Colonic mucosa (tissue), 4 donors: ENCODE measurements around the gene RC3H1. TPM values are rescaled to one million over a fixed set of nuclear protein-coding genes. Genes with fewer than 3 reads are reported as not detected.

Experiments
- DNase-seq: peaks from one replicate; pipeline ENCODE4 v3.0.0-alpha.2; 2020
- H3K27ac ChIP-seq: fragments of 200-600 bp; one replicate; pipeline ENCODE4 v1.8.0; 2021
- H3K27me3 ChIP-seq: fragments of 200-600 bp; one replicate; pipeline ENCODE4 v1.8.0; 2021
- H3K36me3 ChIP-seq: fragments of 200-600 bp; one replicate; pipeline ENCODE4 v1.8.0; 2021
- H3K4me1 ChIP-seq: fragments of 200-600 bp; one replicate; pipeline ENCODE4 v1.8.0; 2021; ENCODE audit warnings: mild to moderate bottlenecking
- H3K4me3 ChIP-seq: fragments of 200-600 bp; one replicate; pipeline ENCODE4 v1.8.0; 2021
- H3K9ac ChIP-seq, 2 donors: one replicate each; pipeline ENCODE4 v1.7.0; 2013; ENCODE audit warnings: control low read depth in 2 of 2, low read depth in 2 of 2, low read length in 2 of 2
- H3K9me3 ChIP-seq: fragments of 200-600 bp; one replicate; pipeline ENCODE4 v1.8.0; 2021
- CTCF ChIP-seq: fragments of 200-600 bp; IDR thresholded peaks from one replicate; pipeline ENCODE4 v1.8.0; 2022; ENCODE audit warnings: antibody characterized with exemption, mild to moderate bottlenecking
- intact Hi-C: fragments of 100-400 bp; cut with DNase I; formaldehyde crosslinking; loops from one replicate; pipeline ENCODE4 v1.14.1; 2022
- total RNA-seq, 2 donors: library from RNA; stranded (reverse); fragmentation: NEBNext Ultra II Directional in 1 of 2; extraction: Animal tissue kit (Norgen Biotek cat#: 25700) in 1 of 2; gene quantifications; one replicate each; pipeline ENCODE4 v1.2.1, GENCODE V29; 2021
- donor health status: healthy.
- donor health status: DM: no; HTN: no; CAD: no.
- donor health status: DM: no; HTN: no; CAD: no.

RC3H1 gene
- total RNA-seq, 2 donors from 2014 or later, result 26.6 to 37.5 TPM

- Histone ChIP-seq H3K27me3 (no peaks in the 10 kb centered on the region), H3K4me1 (no peaks in the 10 kb centered on the region), H3K27ac (no peak overlapping the region), H3K9ac (no peak overlapping the region), H3K9me3 (no peaks in the 10 kb centered on the region), H3K4me3 (no peak overlapping the region), H3K36me3 (no peaks in the 10 kb centered on the region)
- no peak for DNase-seq
- intact Hi-C loops, result no loop called here
- TF ChIP-seq CTCF, result no peak
Observed at GRCh38 chr1:174008979-174009378, 13.2 kb downstream of the RC3H1 start.

GRCh38 chr1:174008269-174008668 is 13.9 kb downstream of the RC3H1 start:
- no peak for TF ChIP-seq CTCF
- H3K27ac ChIP-seq, result no peak overlapping the region
- DNase-seq, result no peak
- no peaks in the 10 kb centered on the region for H3K4me1 ChIP-seq
- no peak overlapping the region for H3K4me3 ChIP-seq
- no peak overlapping the region for H3K9ac ChIP-seq
- no peaks in the 10 kb centered on the region for H3K36me3 ChIP-seq
- intact Hi-C loops, result no loop called here
- no peaks in the 10 kb centered on the region for H3K9me3 ChIP-seq
- no peaks in the 10 kb centered on the region for H3K27me3 ChIP-seq

- no peak overlapping the region for H3K4me3 ChIP-seq
- no peaks in the 10 kb centered on the region for H3K9me3 ChIP-seq
- H3K27me3 ChIP-seq, result no peaks in the 10 kb centered on the region
- intact Hi-C loops, result no loop called here
- DNase-seq, result no peak
- no peak for TF ChIP-seq CTCF
- no peak overlapping the region for H3K9ac ChIP-seq
- H3K27ac ChIP-seq, result no peak overlapping the region
- no peaks in the 10 kb centered on the region for H3K4me1 ChIP-seq
- no peaks in the 10 kb centered on the region for H3K36me3 ChIP-seq
Observed at GRCh38 chr1:174007851-174008250, 14.3 kb downstream of the RC3H1 start.

- Histone ChIP-seq H3K4me3 (no peak overlapping the region), H3K27me3 (no peaks in the 10 kb centered on the region), H3K9me3 (no peaks in the 10 kb centered on the region), H3K36me3 (no peaks in the 10 kb centered on the region), H3K27ac (no peak overlapping the region), H3K9ac (no peak overlapping the region), H3K4me1 (no peaks in the 10 kb centered on the region)
- intact Hi-C loops, result no loop called here
- DNase-seq, result no peak
- TF ChIP-seq CTCF, result no peak
Observed at GRCh38 chr1:174005032-174005431, 17.1 kb downstream of the RC3H1 start.

- Histone ChIP-seq H3K4me3 (no peak overlapping the region), H3K36me3 (no peaks in the 10 kb centered on the region), H3K27ac (no peak overlapping the region), H3K4me1 (no peaks in the 10 kb centered on the region), H3K9ac (no peak overlapping the region), H3K9me3 (no peaks in the 10 kb centered on the region), H3K27me3 (no peaks in the 10 kb centered on the region)
- DNase-seq, result no peak
- intact Hi-C loops, result no loop called here
- TF ChIP-seq CTCF, result no peak
Observed at GRCh38 chr1:174003867-174004266, 18.3 kb downstream of the RC3H1 start.

- Histone ChIP-seq H3K9ac (no peak overlapping the region), H3K27ac (no peak overlapping the region), H3K9me3 (no peaks in the 10 kb centered on the region), H3K4me1 (no peaks in the 10 kb centered on the region), H3K27me3 (no peaks in the 10 kb centered on the region), H3K4me3 (no peak overlapping the region), H3K36me3 (no peaks in the 10 kb centered on the region)
- TF ChIP-seq CTCF, result no peak
- DNase-seq, result no peak
- intact Hi-C loops, result no loop called here
Observed at GRCh38 chr1:174001573-174001972, 20.6 kb downstream of the RC3H1 start.
